ENCODE data around the gene CARD19. TPM values are rescaled to one million over a fixed set of nuclear protein-coding genes. Genes with fewer than 3 reads are reported as not detected.

The CARD19 gene
- total RNA-seq, 3 donors from 2014 or later = 59.0 to 79.3 (median 62.1) TPM

GRCh38 chr9:93134015-93134739, 38.2 kb downstream of the CARD19 start, which contains the start of gene NINJ1:
NINJ1 (minus strand) TSS chr9:93134251; CDS start chr9:93134217, 34 bp downstream.
- H3K9me3 ChIP-seq = no peaks in the 10 kb centered on the region
- H3K4me1 ChIP-seq = peaks cover 22 to 32% of the 10 kb centered on the region in 2 donors
- peak within 1 kb of the TSS; percentile 91 to 94 for H3K27ac ChIP-seq
- DNase-seq (ENCODE audit: low spot score in 2 of 2) = peak in 1 of 2 donors; percentile 65
- H3K4me3 ChIP-seq = peak within 1 kb of the TSS; percentile 61 to 86 (median 84)
- TF ChIP-seq POLR2A (IDR thresholded peaks at IDR 0.05) (peak; percentile 35), POLR2AphosphoS5 (IDR thresholded peaks at IDR 0.05) (peak; percentile 26 to 72 (median 60))
- TF ChIP-seq, protein P1, sequence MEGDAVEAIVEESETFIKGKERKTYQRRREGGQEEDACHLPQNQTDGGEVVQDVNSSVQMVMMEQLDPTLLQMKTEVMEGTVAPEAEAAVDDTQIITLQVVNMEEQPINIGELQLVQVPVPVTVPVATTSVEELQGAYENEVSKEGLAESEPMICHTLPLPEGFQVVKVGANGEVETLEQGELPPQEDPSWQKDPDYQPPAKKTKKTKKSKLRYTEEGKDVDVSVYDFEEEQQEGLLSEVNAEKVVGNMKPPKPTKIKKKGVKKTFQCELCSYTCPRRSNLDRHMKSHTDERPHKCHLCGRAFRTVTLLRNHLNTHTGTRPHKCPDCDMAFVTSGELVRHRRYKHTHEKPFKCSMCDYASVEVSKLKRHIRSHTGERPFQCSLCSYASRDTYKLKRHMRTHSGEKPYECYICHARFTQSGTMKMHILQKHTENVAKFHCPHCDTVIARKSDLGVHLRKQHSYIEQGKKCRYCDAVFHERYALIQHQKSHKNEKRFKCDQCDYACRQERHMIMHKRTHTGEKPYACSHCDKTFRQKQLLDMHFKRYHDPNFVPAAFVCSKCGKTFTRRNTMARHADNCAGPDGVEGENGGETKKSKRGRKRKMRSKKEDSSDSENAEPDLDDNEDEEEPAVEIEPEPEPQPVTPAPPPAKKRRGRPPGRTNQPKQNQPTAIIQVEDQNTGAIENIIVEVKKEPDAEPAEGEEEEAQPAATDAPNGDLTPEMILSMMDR (IDR thresholded peaks at IDR 0.05) = peak in 1 of 3 donors; percentile 13
- intact Hi-C loops (cut with DNase I; ENCODE audit: low total_unique reads) = loop anchor here (5.0 kb wide), 1 partner anchor 37 kb away; the partner anchor contains the start of gene CARD19
- no peaks in the 10 kb centered on the region for H3K36me3 ChIP-seq
- no peaks in the 10 kb centered on the region for H3K27me3 ChIP-seq

- intact Hi-C loops (cut with DNase I; ENCODE audit: low total_unique reads) = loop anchor here (5.0 kb wide), 1 partner anchor 38 kb away; the partner anchor contains the start of gene CARD19
- Histone ChIP-seq H3K9me3 (no peaks in the 10 kb centered on the region), H3K27me3 (no peaks in the 10 kb centered on the region), H3K27ac (peak overlapping the region; percentile 91 to 94), H3K4me3 (peak overlapping the region; percentile 61 to 86 (median 84)), H3K4me1 (peaks cover 15 to 25% of the 10 kb centered on the region in 2 donors), H3K36me3 (no peaks in the 10 kb centered on the region)
- no peak for TF ChIP-seq POLR2A (IDR thresholded peaks at IDR 0.05)
- no peak for TF ChIP-seq POLR2AphosphoS5 (IDR thresholded peaks at IDR 0.05)
- TF ChIP-seq, protein P1 (IDR thresholded peaks at IDR 0.05) = no peak
- DNase-seq (ENCODE audit: low spot score in 2 of 2) = no peak
These were observed 38.9 kb downstream of the CARD19 start for GRCh38 chr9:93134740-93135444.

GRCh38 chr9:93136011-93136440, 40.0 kb downstream of the CARD19 start:
- no peak for DNase-seq (ENCODE audit: low spot score in 2 of 2)
- H3K27ac ChIP-seq = peak overlapping the region in 1 of 2 donors; percentile 23

DNA sequence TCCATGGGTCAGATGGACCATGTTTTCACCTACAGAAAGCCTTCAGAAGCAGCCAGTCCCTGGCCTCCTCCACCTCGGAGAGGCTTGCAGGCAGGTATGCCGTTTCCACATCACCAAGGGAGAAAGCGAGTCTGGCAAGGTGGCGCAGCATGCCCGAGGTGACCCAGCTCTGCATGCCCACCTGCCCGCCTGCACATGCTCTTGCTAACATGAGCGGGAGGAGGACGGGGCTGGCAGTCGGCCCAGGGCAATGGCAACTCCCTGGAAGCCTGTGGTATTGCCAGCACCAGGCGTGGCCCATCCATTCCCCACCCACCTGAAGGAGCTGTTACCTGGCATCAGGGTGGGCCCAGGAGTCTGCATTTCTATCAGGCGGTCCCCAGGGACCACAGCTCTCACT, 41.3 kb downstream of the CARD19 start:
- Histone ChIP-seq H3K27me3 (no peaks in the 10 kb centered on the region), H3K36me3 (no peaks in the 10 kb centered on the region), H3K4me1 (peaks cover 3 to 8% of the 10 kb centered on the region in 2 donors), H3K4me3 (no peak overlapping the region), H3K9me3 (no peaks in the 10 kb centered on the region), H3K27ac (peak overlapping the region in 1 of 2 donors; percentile 28)
- intact Hi-C loops (cut with DNase I; ENCODE audit: low total_unique reads) = no loop called here
- no peak for TF ChIP-seq POLR2A (IDR thresholded peaks at IDR 0.05)
- TF ChIP-seq POLR2AphosphoS5 (IDR thresholded peaks at IDR 0.05) = no peak
- TF ChIP-seq, protein P1 (IDR thresholded peaks at IDR 0.05) = no peak
- DNase-seq (ENCODE audit: low spot score in 2 of 2) = no peak

More at GRCh38 chr9:93136011-93136440, 40.0 kb downstream of the CARD19 start:
- Histone ChIP-seq H3K9me3 (no peaks in the 10 kb centered on the region), H3K4me3 (peak overlapping the region in 2 of 3 donors; percentile 17 to 37), H3K36me3 (no peaks in the 10 kb centered on the region), H3K27me3 (no peaks in the 10 kb centered on the region), H3K4me1 (peaks cover 13 to 14% of the 10 kb centered on the region in 2 donors)
- intact Hi-C loops (cut with DNase I; ENCODE audit: low total_unique reads) = no loop called here
- TF ChIP-seq, protein P1 (IDR thresholded peaks at IDR 0.05) = no peak
- no peak for TF ChIP-seq POLR2A (IDR thresholded peaks at IDR 0.05)
- TF ChIP-seq POLR2AphosphoS5 (IDR thresholded peaks at IDR 0.05) = no peak

Measured in breast epithelium (tissue), 4 donors.